HG02885 (cell line): ENCODE results near the gene MTO1.
"Not testable (repeated sequence)": the region's sequence is repeated elsewhere in the genome, so short reads cannot be mapped to it uniquely, and the experiment has no call there.

ENCODE experiments used
- ATAC-seq: cut with Tn5 transposase; IDR thresholded peaks from one replicate; pipeline ENCODE4 v1.9.1; 2021; ENCODE audit warnings: mild to moderate bottlenecking; ENCODE audit not compliant: unreplicated experiment, poor library complexity

Gene MTO1

DNA sequence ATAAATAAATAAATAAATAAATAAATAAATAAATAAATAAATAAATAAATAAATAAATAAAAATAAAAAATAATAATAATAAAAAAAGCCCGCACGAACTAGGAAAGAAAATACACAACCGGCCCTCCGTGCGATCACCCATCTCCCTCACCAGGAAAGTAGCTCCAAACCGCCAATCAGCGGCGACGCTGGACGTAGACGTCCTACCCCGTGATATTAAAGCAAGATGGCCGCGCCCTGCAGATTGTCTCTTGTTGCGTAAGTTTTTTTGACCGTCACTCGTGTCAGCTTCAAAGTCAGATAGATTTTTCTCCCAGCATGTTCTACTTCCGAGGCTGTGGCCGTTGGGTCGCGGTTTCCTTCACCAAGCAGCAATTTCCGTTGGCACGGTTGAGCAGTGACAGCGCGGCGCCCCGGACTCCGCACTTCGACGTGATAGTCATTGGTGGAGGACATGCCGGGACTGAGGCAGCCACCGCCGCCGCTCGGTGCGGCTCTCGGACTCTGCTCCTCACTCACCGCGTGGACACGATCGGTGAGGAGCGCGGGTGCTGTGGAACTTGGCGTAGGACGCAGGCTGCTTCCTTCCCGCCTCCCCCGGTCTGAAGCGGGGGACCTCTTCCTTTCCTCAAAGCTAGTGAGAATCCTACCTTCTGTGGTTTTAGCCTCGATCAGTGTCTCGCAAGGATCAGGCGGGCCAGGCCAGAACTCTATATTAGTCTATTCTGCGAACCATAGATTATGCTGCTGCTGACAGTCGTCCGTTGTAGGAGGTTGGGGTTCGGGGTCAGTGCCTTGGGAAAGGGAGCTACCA is at the start of gene MTO1:
MTO1 (plus strand) TSS at position 201 of the 814 bp plus-strand sequence; CDS start at position 319, 118 bp downstream.
- ATAC-seq: peak; percentile 97

DNA sequence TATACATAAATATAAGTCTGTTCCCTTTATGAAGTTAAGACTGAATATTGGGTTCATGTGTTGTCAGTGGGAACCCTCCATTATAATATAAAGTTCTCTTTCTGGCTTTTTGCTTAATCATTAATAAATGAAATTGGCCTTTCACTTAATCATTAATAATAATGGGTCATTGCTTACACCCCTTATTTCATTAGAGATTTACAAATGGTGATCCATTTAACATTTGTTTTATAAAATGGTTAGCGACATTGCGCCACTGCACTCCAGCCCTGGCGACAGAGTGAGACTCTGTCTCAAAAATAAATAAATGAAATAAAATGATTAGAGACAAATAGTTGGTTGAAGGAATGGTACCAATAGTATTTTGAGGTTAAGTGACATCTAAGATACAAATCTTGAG is 48.4 kb upstream of the MTO1 start:
- ATAC-seq: no peak

DNA sequence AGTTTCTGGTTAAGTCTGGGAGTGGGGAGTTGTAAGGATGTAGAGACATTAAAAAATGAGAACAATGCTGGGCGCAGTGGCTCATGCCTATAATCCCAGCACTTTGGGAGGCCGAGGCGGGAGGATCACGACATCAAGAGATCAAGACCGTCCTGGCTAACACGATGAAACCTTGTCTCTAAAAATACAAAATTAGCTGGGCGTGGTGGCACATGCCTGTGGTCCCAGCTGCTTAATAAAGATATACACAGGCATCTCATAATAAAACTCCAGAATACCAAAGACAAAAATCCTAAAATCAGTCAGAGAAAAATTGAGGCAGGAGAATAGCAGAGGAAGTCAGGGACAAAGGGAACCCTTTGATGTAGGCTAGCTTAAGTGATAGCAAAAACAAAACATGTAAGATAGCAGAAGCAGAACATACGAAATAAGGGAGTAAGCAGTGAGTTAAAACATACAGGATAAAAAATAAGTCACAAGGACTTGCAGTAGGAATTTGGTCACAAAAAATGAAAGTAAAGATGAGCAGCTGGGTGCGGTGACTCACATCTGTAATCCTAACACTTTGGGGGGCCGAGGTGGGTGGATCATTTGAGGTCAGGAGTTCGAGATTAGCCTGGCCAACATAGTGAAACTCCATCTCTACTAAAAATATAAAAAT is 43.3 kb upstream of the MTO1 start:
- no peak for ATAC-seq

GRCh38 chr6:73421534-73421933 is 40.0 kb upstream of the MTO1 start:
- no peak for ATAC-seq

GRCh38 chr6:73435236-73435635 is 26.3 kb upstream of the MTO1 start:
- no peak for ATAC-seq

- ATAC-seq: no peak
These were observed 18.0 kb upstream of the MTO1 start for GRCh38 chr6:73443555-73443954.

DNA sequence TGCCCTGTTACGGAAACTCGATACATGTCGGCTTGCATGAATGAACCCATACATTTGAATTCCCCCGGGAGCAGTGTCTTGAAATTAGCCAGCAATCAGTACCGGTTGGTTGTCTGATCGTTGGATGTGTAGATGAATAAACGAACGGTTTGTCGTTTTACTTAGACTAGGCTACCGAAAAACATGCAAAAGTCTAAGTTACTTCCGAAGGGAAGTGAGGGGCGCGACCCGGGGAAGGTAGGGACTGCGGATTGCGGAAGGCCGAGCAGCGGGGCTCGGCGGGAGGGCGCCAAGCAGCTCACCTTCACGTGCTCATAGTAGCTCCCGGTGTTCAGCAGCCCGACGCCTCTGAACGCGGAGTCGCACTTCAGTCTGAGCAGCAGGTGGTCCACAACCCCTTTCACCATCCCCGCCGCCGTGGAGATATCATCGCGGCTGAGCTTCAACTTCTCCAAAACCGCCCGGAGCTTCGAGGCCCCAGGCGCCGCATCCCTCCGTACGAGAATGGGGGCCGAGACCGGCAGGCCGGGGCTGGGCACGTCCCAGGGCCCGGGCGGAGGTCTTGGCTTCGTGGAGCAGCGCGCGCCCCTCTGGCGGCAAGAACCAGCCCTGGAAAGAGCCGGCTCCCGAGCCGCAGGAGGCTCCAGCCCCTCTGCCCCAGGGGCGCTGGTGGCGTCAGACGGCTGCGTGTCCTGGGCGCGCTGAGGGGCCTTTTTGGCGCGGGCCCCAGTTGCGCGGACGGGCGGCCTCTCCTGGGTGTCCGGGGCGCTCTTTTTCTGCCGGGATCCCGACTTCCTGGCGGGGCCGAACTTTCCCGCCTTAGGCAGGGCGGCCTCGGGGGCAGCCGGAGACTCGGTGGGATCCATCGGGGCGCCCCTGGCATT is 10.1 kb upstream of the MTO1 start:
- ATAC-seq: peak; percentile 51

- peak; percentile 73 for ATAC-seq
These were observed 9.5 kb upstream of the MTO1 start, which contains the start of gene CGAS for GRCh38 chr6:73452107-73452461. CGAS (minus strand) TSS chr6:73452297; CDS start chr6:73452181, 116 bp downstream.

- ATAC-seq: no peak
These were observed 5.5 kb upstream of the MTO1 start for GRCh38 chr6:73455865-73456629.

DNA sequence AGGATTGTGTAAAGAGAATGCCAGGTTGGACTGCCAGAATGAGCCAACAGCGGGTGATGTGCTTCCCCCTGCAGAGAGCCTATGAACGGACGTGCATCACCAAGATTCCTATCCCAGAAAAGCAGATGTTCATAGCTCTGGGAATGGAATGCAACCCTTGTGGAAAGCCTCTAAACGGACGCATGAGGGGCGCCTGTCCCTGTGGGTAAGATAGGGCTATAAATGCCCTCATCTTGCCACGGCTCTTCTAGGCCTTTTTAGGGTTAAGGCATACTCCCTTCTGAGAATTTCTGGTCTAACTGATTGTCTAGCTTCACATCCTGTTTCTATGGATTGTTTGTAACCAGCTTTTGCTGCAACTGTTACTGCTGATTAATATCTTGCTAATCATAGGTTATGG is 2.1 kb upstream of the MTO1 start:
- ATAC-seq: not testable (repeated sequence)

GRCh38 chr6:73460056-73460455 is 1.5 kb upstream of the MTO1 start:
- ATAC-seq: no peak

DNA sequence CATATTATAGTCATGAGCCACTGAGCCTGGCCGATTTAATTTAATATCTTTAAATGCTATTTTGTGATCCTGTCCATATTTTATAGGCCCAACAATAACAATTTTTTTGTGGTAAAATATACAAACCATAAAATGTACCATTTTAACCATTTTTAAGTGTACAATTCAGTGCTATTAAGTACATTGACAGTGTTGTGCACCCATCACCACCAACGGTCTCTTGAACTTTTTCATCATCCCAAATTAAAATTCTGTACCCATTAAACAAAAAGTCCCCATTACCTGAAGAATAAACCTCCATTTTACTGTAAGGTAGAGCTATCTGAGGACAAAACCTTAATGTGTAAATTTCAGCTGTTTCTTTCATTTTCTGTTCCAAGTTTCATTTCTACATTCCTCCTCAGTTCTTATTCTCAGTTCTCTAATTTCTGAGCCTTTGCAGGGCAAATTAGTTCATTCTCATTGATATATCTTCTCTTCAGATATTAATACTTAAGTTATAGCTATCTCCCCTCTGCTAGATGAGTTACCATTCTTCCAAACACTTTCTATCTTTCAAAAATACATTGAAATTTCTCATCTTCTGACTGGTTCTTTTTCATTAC is 10.3 kb downstream of the MTO1 start:
- ATAC-seq: peak; percentile 98

DNA sequence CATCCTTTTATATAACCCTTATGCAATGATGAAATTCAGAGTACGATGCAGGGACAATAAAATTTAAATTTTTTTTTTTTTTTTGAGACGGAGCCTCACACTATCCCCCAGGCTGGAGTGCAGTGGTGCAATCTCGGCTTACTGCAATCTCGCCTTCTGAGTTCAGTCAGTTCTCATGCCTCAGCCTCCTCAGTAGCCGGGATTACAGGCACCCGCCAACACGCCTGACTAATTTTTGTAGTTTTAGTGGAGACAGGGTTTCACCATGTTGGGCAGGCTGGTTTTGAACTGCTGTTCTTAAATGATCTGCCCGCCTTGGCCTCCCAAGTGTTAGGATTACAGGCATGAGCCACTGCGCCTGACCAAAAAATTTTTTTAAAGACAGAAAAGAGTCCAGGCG is 15.2 kb downstream of the MTO1 start:
- no peak for ATAC-seq

GRCh38 chr6:73477407-73477806 is 15.9 kb downstream of the MTO1 start:
- ATAC-seq: no peak

DNA sequence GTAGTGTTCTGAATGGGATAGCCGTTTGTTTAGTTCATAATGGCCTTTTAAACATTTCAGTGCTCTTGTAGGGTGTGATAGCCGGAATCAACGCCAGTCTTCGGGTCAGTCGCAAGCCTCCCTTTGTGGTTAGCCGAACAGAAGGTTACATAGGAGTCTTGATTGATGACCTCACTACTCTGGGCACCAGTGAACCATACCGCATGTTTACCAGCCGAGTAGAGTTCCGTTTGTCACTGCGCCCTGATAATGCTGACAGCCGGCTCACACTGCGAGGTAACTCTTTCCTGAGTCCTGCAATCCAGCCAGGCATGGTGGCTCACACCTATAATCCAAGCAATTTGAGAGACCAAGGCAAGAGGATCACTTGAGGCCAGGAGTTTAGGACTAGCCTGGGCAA is 20.4 kb downstream of the MTO1 start:
- ATAC-seq: no peak

GRCh38 chr6:73484438-73484837 is 22.9 kb downstream of the MTO1 start:
- no peak for ATAC-seq

- ATAC-seq: no peak
These were observed 25.9 kb downstream of the MTO1 start for GRCh38 chr6:73487473-73487872.

GRCh38 chr6:73491377-73491776 is 29.8 kb downstream of the MTO1 start:
- ATAC-seq: no peak

DNA sequence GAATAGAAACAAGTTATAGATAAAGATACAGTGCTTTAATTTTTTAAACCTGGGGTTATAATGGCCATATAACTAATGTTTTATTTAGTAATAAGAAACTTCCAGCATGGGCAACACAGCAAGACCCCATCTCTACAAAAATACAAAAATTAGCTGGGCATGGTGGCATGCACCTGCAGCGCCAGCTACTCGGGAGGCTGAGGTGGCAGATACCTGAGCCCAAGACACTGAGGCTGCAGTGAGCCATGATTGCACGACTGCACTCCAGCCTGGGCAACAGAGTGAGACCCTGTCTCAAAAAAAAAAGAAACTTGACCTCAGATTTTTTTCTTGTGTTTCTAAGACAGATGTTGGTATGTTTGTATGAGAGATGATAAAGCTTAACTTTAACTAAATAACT is 36.4 kb downstream of the MTO1 start:
- no peak for ATAC-seq
